Cerebellar cortex (tissue), 1 donor: Measurements from ENCODE around the gene MIS18A.

Experiments used
- DNase-seq: peaks from one replicate; pipeline ENCODE4 v3.0.0-alpha.2; 2015; ENCODE audit warnings: low spot score

The MIS18A gene

DNA sequence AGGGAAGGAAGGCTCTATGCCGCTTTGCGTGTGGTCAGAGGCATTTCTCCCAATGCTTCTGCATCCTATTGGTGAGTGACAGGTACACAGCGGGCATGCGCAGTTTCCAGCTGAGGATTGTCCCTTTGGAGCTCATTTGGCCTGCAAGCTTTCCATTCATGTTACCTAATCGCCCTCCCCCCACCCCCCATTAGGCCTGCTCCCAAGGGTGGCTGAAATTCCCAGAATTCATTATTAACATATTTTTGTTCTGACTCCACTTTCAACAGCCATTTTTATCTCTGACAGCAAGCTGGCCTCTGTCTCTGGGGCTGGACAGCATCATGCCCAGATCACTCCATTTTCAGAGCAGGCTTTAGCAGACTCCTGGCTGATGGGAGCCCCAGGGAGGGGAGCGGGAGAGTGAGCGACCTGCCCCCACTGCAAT lies 25.6 kb downstream of the MIS18A start:
- DNase-seq, result no peak

DNA sequence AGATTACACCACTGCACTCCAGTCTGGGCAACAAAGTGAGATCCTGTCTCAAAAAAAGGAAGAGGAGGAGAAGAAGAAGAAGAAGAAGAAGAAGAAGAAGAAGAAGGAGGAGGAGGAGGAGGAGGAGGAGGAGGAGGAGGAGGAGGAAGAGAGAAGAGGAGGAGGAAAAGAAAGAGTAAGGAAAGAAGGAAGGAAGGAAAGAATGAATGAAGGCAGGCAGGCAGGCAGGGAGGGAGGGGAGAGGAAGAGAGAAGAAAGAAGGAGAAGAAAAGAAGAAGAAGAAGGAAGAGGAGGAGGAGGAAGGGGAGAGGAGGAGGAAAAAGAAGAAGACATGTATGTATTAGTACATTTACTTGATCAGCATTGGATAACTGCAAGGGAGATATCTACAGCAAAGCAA lies 26.7 kb downstream of the MIS18A start:
- no peak for DNase-seq

DNA sequence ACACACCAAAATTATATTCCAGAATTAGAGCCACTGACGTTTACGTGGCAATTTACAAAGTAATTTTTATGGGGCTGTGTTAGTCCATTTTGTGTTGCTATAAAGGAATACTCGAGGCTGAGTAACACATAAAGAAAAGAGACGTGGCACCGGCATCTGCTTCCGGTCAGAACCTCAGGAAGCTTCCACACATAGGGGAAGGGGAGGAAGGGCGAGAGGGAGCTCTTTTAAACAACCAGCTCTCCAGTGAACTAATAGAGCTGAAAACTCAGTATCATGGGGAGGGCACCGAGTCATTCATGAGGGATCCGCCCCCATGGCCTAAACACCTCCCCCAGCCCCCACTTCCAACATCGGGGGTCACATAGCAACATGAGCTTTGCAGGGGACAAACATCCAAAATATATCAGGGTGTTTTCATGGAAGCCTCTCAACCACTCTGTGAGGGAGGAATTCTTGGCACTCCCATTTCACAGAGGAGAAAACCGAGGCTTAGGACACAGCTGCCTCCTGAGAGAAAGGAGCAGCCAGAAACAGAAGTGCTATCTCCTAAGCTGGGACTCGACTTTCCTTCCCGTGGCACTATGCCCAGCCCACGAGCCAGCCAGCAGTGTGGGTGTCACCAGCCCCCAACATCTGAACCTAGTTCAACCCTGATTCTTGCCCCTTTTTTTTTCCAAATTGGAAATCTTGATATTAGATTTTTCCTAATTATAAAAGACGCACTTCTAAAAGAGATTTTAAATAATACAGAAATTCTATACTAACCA lies 29.2 kb downstream of the MIS18A start:
- no peak for DNase-seq

DNA sequence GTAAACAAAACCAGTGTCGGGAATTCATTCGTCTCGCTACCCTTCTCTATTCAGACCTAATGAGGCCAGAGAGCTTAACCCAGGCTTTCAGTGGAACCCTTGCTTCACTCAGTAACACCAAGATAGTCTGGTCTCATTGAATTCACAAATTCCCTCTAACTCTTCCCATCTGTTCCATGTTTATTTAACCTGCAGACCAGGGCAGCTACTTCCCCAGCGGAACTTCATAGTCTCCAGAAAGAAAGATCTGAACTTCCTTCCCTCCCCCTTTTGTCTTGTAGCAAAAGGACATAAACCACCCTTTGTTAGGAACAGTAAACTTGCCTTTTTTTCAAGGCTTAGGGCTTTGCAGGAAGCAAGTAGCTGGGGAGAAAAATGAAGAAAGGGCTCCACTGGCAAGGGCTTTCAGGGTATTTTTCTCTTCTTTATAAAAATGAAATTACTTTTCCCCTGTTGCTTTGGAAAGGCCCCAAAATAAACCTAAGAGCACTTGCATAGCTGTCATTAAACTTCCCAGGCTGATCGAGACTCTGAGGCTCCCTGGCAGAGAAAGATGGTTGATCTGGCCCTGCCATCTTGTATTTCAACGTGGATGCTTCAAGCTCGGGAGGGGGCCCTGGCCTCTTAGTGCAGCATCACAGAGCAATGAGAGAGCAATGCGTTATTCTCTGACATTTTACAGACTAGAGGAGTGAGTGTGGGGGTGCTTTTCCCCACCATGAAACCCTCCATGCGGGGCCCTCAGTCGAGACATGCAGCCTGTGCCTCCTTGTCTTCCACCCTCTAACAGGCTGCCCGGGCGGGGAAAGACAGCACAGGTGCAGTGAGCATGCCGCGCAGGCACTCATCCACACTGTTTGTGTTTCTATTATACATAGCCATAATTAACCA lies 30.0 kb downstream of the MIS18A start:
- DNase-seq, result peak; percentile 3

DNA sequence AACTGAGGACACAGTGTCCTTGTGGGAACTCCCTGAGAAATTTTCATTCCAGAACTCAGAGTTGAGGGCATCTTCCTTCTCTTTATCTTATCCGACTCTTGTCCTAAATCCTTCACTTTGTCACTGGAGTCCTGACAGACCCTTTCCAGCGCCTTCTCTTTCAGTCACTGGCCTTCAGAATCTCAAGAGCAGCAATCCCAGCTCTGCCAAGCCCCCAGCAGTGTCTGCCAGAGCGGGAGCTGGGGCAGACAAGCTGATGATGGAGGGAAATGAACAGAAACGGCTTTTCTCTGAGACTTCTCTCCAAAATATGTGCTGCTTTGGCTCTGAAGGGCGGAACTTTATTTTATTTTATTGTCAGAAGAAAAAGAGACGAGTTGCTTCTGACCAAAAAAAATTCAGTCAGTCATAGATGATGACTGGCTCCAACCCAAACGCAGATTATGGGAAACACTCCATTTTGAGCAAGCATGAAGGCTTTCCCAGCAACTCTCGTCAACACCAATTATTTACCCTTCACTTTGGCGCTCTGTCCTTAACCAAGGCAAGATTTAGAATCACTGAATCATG lies 32.2 kb downstream of the MIS18A start:
- DNase-seq, result no peak

DNA sequence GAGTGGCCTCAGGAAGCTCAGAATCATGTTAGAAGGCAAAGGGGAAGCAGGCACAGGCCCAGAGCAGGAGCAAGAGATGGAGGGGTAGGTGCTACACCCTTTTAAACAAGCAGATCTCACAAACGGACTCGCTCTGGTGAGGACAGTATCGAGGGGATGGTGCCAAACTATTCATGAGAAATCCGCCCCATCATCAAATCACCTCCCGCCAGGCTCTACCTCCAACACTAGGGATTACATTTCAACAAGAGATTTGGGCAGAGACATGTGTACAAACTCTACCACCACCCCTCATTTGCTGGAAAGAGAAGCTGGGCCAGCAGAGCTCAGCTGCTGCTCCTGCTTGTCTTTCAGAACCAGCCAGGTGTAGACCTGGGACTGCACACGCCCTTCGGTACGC lies 32.9 kb downstream of the MIS18A start:
- no peak for DNase-seq

DNA sequence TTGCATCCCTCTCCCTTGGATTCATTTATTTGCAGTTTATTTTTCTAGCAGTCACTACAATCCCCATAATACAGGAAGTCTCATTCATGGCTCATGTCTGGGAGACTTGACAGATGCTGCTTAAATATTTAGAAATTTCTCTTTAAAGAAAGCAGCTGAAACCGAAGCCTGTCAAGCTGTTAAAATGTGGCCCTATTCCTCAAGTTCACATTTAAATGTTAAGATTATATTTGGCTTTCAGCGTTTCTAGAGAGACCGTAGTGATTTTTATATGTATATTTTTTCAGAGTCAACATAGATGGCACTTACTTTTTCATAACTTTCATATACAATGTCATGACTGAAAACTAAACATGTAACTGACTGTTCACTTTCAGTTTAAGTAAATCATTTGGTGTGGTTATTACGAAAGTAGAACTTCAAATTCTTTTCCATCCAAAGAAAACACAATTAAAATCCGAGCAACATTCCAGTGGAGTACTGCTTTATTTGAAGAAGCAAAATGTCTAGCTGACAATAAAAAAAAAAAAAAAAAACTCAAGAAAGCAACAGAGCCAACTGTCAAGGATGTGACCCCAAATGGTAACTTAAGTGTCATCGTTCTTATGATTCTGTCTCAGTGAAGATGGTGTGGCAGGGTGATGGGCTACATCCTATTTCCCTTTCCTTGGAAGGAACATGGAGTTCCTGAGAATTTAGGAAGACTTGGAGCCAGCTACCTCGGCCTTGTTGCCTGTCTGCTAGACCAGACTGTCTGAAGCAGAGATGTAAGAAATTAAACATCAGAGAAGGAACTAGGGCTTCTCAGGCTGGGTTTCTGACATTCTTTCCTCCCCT lies 37.8 kb downstream of the MIS18A start:
- no peak for DNase-seq

DNA sequence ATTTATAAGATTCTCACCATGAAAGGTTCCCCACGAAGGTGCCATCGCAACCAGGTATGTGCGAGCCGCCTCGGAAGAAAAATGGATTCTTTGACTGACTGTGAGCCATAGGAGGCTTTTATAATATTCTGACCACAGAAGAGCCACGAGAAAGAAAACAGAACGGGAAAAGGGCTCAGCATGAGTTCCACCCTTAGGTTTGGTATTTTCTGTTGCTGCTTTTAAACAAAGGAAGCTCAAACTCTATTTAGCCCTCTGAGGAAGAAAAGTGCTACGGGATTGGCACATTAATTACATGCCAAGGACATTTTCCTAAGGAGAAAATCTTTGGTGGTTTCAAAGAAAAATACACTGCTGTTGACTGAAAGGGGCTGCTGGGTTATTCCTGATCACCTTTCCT lies 39.3 kb downstream of the MIS18A start:
- DNase-seq, result no peak

DNA sequence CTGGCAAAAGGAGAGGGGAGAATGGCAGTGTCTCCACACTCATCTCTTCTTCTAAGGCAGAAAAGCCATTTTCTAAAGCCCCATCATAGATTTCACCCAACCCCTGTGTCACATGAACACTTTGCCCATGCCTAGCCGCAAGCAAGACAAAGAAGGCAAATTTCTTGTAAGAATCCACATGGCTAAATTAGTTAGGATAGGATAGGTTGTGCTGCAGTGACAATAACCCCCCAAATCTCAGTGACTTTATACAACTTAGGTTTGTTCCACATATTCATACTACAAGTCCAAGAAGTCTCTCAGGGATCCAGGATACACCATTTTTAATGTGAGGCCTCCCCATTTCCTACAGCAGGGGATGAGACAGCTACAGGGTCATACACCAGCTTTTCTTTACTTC lies 40.8 kb downstream of the MIS18A start:
- DNase-seq, result no peak

DNA sequence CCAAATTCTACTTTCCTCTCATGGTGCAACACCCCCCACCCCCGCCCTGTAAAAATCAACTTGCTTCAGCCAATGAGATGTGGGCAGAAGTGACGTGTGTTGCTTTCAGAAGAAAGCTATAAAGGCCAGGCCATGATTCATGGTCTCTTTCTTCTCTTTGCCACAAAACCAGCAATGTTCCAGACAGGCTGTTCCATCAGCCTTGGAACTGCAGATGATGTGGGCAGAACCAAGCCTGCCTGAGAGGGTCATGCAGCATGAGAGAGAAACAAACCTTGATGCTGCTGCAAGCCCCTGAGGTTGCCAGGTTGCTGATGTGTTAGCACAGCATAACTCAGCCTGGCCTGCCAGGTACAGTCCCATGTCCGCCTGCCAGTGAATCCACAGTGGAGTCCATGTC lies 41.8 kb downstream of the MIS18A start:
- no peak for DNase-seq

DNA sequence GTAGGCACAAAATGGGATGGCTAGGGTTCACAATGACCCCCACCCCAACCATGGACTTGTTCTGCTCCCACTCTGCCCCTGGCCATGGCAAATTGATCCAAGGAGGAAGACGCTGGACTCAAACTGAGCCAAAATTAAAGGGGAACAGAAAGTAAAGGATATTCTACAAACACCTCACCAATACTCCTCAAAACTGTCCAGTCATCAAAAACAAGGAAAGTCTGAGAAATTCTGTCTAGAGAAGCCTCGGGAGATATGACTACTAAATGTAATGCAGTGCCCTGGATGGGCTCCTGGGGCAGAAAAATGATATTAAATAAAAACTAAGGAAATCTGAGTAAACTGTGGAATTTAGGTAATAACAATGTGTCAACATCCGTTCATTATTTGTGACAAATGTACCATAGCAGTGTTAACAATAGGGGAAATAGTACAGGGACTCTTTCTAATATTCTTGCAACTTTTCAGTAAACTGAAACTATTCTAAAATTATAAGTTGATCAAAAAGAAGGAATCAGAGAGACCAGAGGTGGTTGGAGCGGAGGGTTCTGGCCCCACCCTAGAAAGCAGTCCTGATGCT lies 45.0 kb downstream of the MIS18A start:
- DNase-seq, result no peak

DNA sequence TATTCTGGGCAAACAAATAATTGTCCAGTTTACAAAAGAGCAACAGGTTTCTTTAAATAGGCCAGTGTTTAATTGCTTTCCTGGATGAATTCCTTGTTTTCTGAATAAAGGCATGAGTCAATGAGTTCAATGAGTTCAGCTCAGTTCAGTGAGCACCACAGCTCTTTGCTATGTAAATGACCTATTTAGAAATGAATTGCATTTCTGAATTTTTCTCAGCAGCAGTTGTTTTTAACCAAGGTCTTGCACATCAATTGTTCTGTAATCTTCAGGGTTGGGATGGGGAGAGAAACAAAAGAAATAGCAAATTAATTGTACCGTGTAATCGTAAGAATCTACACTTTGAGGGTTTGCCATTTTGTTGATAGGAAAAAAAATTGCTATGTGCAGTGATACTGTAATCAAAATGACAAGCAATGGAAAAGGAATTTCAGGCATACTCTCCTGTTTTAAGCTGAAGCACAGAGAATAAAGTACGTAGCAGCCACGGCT lies 45.7 kb downstream of the MIS18A start:
- peak; percentile 9 for DNase-seq

DNA sequence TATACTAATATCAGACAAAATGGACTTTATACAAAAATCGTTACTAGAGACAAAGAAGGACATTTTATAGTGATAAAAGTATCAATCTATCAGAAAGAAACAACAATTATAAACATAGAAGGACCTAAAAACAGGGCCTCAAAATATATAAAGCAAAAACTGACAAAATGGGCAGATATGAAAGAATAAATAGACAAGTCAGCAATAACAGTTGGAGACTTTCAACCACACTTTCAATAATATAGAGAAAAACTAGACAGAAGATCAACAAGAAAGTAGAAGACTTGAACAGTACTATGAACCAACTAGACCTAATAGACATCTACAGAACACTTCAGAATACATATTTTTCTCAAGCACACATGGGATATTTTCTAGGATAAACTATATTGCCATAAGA lies 52.4 kb downstream of the MIS18A start:
- no peak for DNase-seq
